Dendritic cell treated with granulocyte-macrophage colony-stimulating factor and Interleukin-4, amounts not matched to agents 40 ng/mL and 50 ng/mL, for 4 days (primary cell): ENCODE data around the gene UGT1A7.

ENCODE experiments used
- H3K27ac Mint-ChIP-seq: one replicate; pipeline ENCODE4 v1.8.0; 2022; ENCODE audit warnings: mild to moderate bottlenecking, mixed read lengths
- H3K27me3 Mint-ChIP-seq: one replicate; pipeline ENCODE4 v1.8.0; 2022; ENCODE audit warnings: mild to moderate bottlenecking, mixed read lengths
- H3K36me3 Mint-ChIP-seq: one replicate; pipeline ENCODE4 v1.8.0; 2022; ENCODE audit warnings: low read depth, mixed read lengths
- H3K4me1 Mint-ChIP-seq: one replicate; pipeline ENCODE4 v1.8.0; 2022; ENCODE audit warnings: low read depth, mixed read lengths
- H3K4me3 Mint-ChIP-seq: one replicate; pipeline ENCODE4 v1.8.0; 2022; ENCODE audit warnings: mild to moderate bottlenecking, moderate library complexity, mixed read lengths
- H3K9me3 Mint-ChIP-seq: one replicate; pipeline ENCODE4 v1.8.0; 2022; ENCODE audit warnings: mixed read lengths
- intact Hi-C: fragments of 100-400 bp; cut with micrococcal nuclease; formaldehyde crosslinking; loops from one replicate; pipeline ENCODE4 v1.15.0; 2022

The UGT1A7 gene

DNA sequence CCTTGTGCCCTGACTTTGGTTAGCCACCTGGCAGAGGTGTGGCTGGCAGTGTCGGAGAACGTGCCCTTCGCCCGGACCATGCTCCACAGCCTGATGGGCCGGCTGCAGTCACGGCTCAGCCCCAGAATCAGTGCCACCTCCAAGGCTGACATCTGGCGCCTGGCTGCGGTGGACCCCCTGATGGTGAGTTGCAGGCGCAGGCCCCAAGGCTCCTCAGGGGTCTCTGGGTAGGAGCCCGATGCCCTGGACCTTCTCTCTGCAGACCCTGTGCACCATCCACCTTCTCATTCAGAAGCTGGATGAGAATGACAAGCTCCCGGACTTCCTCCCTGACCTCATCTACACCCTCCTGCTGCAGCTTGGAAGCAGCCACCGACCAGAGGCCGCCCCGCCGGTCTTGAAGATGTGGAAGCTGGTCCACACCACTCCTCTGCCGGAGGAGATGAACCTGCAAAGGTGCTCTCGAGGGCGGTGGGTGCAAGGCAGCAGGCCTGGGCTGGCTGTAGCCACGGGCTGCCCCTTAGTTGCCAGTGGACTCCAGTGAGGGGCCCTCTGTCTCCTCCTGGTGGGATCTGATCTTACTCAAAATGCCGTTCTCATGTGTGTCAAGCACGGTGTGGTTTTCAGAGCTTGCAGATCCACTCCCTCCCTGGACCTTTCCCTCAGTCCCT, 140.5 kb downstream of the UGT1A7 start:
- Mint-ChIP-seq H3K9me3 (no peaks in the 10 kb centered on the region), H3K4me3 (no peak overlapping the region), H3K36me3 (no peaks in the 10 kb centered on the region), H3K27ac (no peak overlapping the region), H3K27me3 (peaks cover 2% of the 10 kb centered on the region), H3K4me1 (peaks cover 8% of the 10 kb centered on the region)
- intact Hi-C loops, result no loop called here
